Brain microvascular endothelial cell (primary cell): Measurements from ENCODE around the gene SMIM33.
"Not testable (repeated sequence)": the region's sequence is repeated elsewhere in the genome, so short reads cannot be mapped to it uniquely, and the experiment has no call there.

Experiments used
- DNase-seq: peaks from one replicate; pipeline ENCODE4 v3.0.0-alpha.2; 2020
- H3K27ac ChIP-seq: fragments of 250-450 bp; sonication (Bioruptor Pico); 2 replicates; pipeline ENCODE4 v1.5.1; 2020; ENCODE audit warnings: mild to moderate bottlenecking, moderate library complexity
- H3K27me3 ChIP-seq: fragments of 250-450 bp; sonication (Bioruptor Pico); replicated peaks from 2 replicates; pipeline ENCODE4 v1.5.1; 2020; ENCODE audit warnings: mild to moderate bottlenecking
- H3K36me3 ChIP-seq: fragments of 250-450 bp; sonication (Bioruptor Pico); replicated peaks from 2 replicates; pipeline ENCODE4 v1.5.1; 2020; ENCODE audit warnings: mild to moderate bottlenecking
- H3K4me3 ChIP-seq: 2 replicates; pipeline ENCODE4 v1.5.1; 2011; ENCODE audit warnings: low read depth, mild to moderate bottlenecking, control low read depth, low read length, moderate library complexity
- CTCF ChIP-seq: IDR thresholded peaks from 2 replicates; pipeline ENCODE4 v1.5.1; 2011; ENCODE audit warnings: low read depth, mild to moderate bottlenecking, moderate library complexity, low read length, control low read depth, inconsistent platforms; ENCODE audit errors: missing control alignments
- in situ Hi-C: cut with HindIII; loops from 2 replicates; pipeline ENCODE4 v1.10.0; 2017; ENCODE audit warnings: low sequenced_read_pairs, low pct_ligation_motif_present

SMIM33 gene

DNA sequence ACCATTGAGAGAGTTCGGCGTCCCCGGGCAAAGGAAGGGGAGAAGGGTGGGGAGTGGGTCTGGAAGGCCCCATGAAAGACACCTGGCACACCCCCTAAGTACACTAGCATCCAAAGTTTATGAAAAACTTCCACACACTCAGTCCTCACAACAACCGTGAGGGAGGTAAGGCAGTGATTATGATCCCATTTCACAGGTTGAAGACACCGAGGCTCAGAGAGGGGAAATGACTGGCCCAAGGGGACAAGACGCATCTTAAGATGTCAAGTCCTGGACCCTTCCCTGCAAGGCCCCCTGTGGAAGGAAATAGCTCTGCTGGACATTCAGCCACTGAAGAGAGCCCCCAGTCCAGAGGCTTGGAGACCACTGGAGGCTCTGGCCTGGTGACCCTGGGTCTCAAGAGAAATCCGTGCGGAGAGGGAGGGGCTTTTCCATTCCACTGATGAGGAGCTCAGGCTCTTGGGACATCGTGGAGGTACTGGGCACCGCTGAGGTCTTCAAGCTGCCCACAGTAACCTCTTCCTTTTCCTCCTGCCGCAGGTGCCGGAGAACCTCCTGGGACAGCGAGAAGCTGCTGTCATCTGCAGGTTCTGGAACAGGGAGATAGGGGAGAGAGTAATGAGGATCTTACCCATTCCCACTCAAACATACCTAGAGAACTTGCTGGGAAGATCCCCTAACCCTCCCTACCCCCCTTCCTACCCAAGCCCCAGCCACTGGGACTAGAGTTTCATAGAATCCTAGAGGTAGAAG is 5.2 kb downstream of the SMIM33 start:
- no peak overlapping the region for H3K27ac ChIP-seq
- peaks cover 22% of the 10 kb centered on the region for H3K36me3 ChIP-seq
- in situ Hi-C loops, result no loop called here

DNA sequence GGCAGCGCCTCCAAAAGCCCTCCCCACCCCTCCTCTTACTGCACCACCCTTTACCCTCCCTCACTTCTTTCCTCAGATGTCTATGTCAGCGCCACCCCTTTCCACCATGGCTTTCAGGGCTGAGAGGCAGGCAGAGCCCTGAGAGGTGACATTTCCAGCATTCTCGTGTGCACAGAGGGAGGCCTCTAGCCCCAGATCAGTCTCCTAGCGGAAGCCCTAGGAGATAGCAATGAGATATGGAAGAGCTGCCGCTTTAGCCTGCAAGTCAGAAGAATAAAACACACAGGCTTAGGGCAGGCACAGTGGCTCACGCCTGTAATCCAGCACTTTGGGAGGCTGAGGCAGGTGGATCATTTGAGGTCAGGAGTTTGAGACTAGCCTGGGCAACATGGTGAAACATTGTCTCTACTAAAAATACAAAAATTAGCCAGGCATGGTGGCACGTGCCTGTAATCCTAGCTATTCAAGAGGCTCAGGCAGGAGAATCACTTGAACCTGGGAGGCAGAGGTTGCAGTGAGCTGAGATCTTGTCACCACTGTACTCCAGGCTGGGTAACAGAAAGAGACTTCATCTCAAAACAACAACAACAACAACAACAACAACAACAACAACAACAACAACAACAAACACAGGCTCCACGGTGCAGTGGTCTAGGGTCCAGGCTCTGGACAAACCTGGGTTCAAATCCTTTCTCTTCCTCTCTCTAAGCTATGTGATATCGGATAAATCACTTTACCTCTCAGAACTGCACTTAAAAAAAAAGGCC is 8.0 kb downstream of the SMIM33 start:
- H3K27ac ChIP-seq, H3K4me3 ChIP-seq, DNase-seq, in situ Hi-C loops, H3K27me3 ChIP-seq: not testable (repeated sequence)
- peaks cover 22% of the 10 kb centered on the region for H3K36me3 ChIP-seq

More for the DNA sequence above, 5.2 kb downstream of the SMIM33 start:
- Histone ChIP-seq H3K4me3 (no peak overlapping the region), H3K27me3 (no peaks in the 10 kb centered on the region)
- DNase-seq, result no peak
- no peak for TF ChIP-seq CTCF

DNA sequence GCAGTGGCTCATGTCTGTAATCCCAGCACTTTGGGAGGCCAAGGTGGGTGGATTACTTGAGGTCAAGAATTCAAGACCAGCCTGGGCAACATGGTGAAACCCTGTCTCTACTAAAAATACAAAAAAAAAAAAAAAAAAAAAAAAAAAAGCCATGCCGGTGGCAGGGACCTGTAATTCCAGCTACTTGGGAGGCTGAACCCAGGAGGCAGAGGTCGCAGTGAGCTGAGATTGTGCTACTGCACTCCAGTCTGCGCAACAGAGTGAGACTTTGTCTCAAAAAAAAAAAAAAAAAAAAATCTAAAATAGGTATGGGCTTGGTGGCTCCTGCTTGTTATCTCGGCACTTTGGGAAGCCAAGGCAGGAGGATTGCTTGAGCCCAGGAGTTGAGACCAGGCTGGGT is 8.9 kb downstream of the SMIM33 start:
- H3K27ac ChIP-seq, H3K4me3 ChIP-seq, in situ Hi-C loops, DNase-seq, H3K27me3 ChIP-seq: not testable (repeated sequence)
- H3K36me3 ChIP-seq, result peaks cover 22% of the 10 kb centered on the region

GRCh38 chr5:139481122-139481533 is 10.3 kb downstream of the SMIM33 start:
- in situ Hi-C loops, result no loop called here

GRCh38 chr5:139481580-139482049 is 10.8 kb downstream of the SMIM33 start:
- Histone ChIP-seq H3K27ac (peak overlapping the region; percentile 93), H3K36me3 (peaks cover 12% of the 10 kb centered on the region), H3K4me3 (peak overlapping the region; percentile 56), H3K27me3 (no peaks in the 10 kb centered on the region)
- DNase-seq, result no peak
- peak; percentile 46 for TF ChIP-seq CTCF
- in situ Hi-C loops, result no loop called here

More at GRCh38 chr5:139481122-139481533, 10.3 kb downstream of the SMIM33 start:
- Histone ChIP-seq H3K4me3 (peak overlapping the region; percentile 56), H3K36me3 (peaks cover 12% of the 10 kb centered on the region), H3K27ac (peak overlapping the region; percentile 93), H3K27me3 (no peaks in the 10 kb centered on the region)
- TF ChIP-seq CTCF, result no peak
- DNase-seq, result no peak

GRCh38 chr5:139482050-139482889 is 11.5 kb downstream of the SMIM33 start, which contains the start of gene STING1:
TSS of gene STING1 (minus strand) at chr5:139482758. CDS start at chr5:139481704, 1,054 bp downstream.
- H3K4me3 ChIP-seq, result peak within 1 kb of the TSS; percentile 56
- H3K27me3 ChIP-seq, result no peaks in the 10 kb centered on the region
- H3K36me3 ChIP-seq, result peaks cover 10% of the 10 kb centered on the region
- DNase-seq, result peak; percentile 94
- no peak for TF ChIP-seq CTCF
- in situ Hi-C loops, result no loop called here
- H3K27ac ChIP-seq, result peak within 1 kb of the TSS; percentile 93

GRCh38 chr5:139482890-139483208 is 12.0 kb downstream of the SMIM33 start:
- H3K27me3 ChIP-seq, in situ Hi-C loops, DNase-seq, H3K4me3 ChIP-seq, H3K36me3 ChIP-seq: not testable (repeated sequence)
- H3K27ac ChIP-seq, result peak overlapping the region; percentile 93
